Liver (tissue), 9 donors: ENCODE data around the gene RNF220. TPM values are rescaled to one million over a fixed set of nuclear protein-coding genes. Genes with fewer than 3 reads are reported as not detected.

ENCODE experiments used
- DNase-seq: peaks from one replicate; pipeline ENCODE4 v3.0.0-alpha.2; 2017; ENCODE audit warnings: low spot score
- H3K27ac ChIP-seq, 2 donors: one replicate each; pipeline ENCODE4 v1.7.0; 2013; ENCODE audit warnings: inconsistent platforms in 2 of 2, low read length in 2 of 2, control low read depth in 1 of 2, low read depth in 1 of 2, mild to moderate bottlenecking in 1 of 2
- H3K27me3 ChIP-seq, 4 donors: one replicate each; pipeline versions ENCODE4 v1.6.1 to v1.7.0; 2013; ENCODE audit warnings: low read length in 3 of 4, inconsistent platforms in 1 of 4, mild to moderate bottlenecking in 1 of 4, moderate library complexity in 1 of 4; ENCODE audit not compliant: control insufficient read depth in 4 of 4, insufficient read depth in 4 of 4
- H3K36me3 ChIP-seq, 4 donors: one replicate each; pipeline versions ENCODE4 v1.6.1 to v1.7.0; 2013; ENCODE audit warnings: low read length in 3 of 4, mild to moderate bottlenecking in 3 of 4, low read depth in 1 of 4, moderate library complexity in 1 of 4; ENCODE audit not compliant: control insufficient read depth in 4 of 4, insufficient read depth in 3 of 4
- H3K4me1 ChIP-seq, 4 donors: one replicate each; pipeline versions ENCODE4 v1.6.1 to v1.7.0; 2013; ENCODE audit warnings: low read length in 3 of 4, mild to moderate bottlenecking in 3 of 4, moderate library complexity in 1 of 4; ENCODE audit not compliant: control insufficient read depth in 4 of 4, insufficient read depth in 4 of 4
- H3K4me3 ChIP-seq, 3 donors: one replicate each; pipeline versions ENCODE4 v1.6.1 to v1.7.0; 2013; ENCODE audit warnings: low read length in 3 of 3, control low read depth in 1 of 3, low read depth in 1 of 3, mild to moderate bottlenecking in 1 of 3
- H3K9ac ChIP-seq, 2 donors: one replicate each; pipeline ENCODE4 v1.7.0; 2013; ENCODE audit warnings: low read length in 2 of 2, mild to moderate bottlenecking in 2 of 2, moderate library complexity in 2 of 2, control low read depth in 1 of 2, low read depth in 1 of 2
- H3K9me3 ChIP-seq, 4 donors: one replicate each; pipeline versions ENCODE4 v1.6.1 to v1.7.0; 2013; ENCODE audit warnings: low read length in 3 of 4; ENCODE audit not compliant: control insufficient read depth in 4 of 4
- ATF3 ChIP-seq: IDR thresholded peaks from 2 replicates; pipeline ENCODE4 v1.6.1; 2016; ENCODE audit warnings: antibody characterized with exemption
- CTCF ChIP-seq: fragments of 150-350 bp; IDR thresholded peaks from 2 replicates; pipeline ENCODE4 v1.5.1; 2017; ENCODE audit warnings: improper control_type of control experiment, low read depth, low read length; ENCODE audit not compliant: missing input control
- EGR1 ChIP-seq, 2 donors: IDR thresholded peaks; 2 replicates each; pipeline ENCODE4 v1.6.1; 2016 to 2018; ENCODE audit warnings: antibody characterized with exemption in 2 of 2, low read depth in 2 of 2
- FOXA1 ChIP-seq: IDR thresholded peaks from 2 replicates; pipeline ENCODE4 v1.6.1; 2016; ENCODE audit warnings: antibody characterized with exemption
- FOXA2 ChIP-seq: IDR thresholded peaks from 2 replicates; pipeline ENCODE4 v1.6.1; 2016; ENCODE audit warnings: antibody characterized with exemption
- GABPA ChIP-seq, 2 donors: IDR thresholded peaks in 1 of 2; conservative IDR thresholded peaks in 1 of 2; 2 replicates each; pipeline ENCODE4 v1.6.1; 2016; ENCODE audit warnings: antibody characterized with exemption in 2 of 2, mild to moderate bottlenecking in 1 of 2, moderate library complexity in 1 of 2
- HNF4A ChIP-seq, 2 donors: conservative IDR thresholded peaks; 2 replicates each; pipeline ENCODE4 v1.6.1; 2016; ENCODE audit warnings: antibody characterized with exemption in 2 of 2, mild to moderate bottlenecking in 2 of 2
- HNF4G ChIP-seq: IDR thresholded peaks from 2 replicates; pipeline ENCODE4 v1.6.1; 2016; ENCODE audit warnings: antibody characterized with exemption
- JUND ChIP-seq, 2 donors: IDR thresholded peaks; 2 replicates each; pipeline ENCODE4 v1.6.1; 2016; ENCODE audit warnings: antibody characterized with exemption in 2 of 2
- MAX ChIP-seq: IDR thresholded peaks from 2 replicates; pipeline ENCODE4 v1.6.1; 2016; ENCODE audit warnings: antibody characterized with exemption
- NR2F2 ChIP-seq: IDR thresholded peaks from 2 replicates; pipeline ENCODE4 v1.6.1; 2016; ENCODE audit warnings: antibody characterized with exemption
- RAD21 ChIP-seq, 2 donors: IDR thresholded peaks; 2 replicates each; pipeline ENCODE4 v1.6.1; 2016; ENCODE audit warnings: antibody characterized with exemption in 2 of 2, mild to moderate bottlenecking in 2 of 2
- REST ChIP-seq: IDR thresholded peaks from 2 replicates; pipeline ENCODE4 v1.6.1; 2016; ENCODE audit warnings: antibody characterized with exemption, mild to moderate bottlenecking
- RXRA ChIP-seq, 2 donors: IDR thresholded peaks; 2 replicates each; pipeline ENCODE4 v1.6.1; 2017 to 2018; ENCODE audit warnings: antibody characterized with exemption in 2 of 2, mild to moderate bottlenecking in 1 of 2
- SP1 ChIP-seq: IDR thresholded peaks from 2 replicates; pipeline ENCODE4 v1.6.1; 2018; ENCODE audit warnings: antibody characterized with exemption, mild to moderate bottlenecking
- TAF1 ChIP-seq: conservative IDR thresholded peaks from 2 replicates; pipeline ENCODE4 v1.6.1; 2016; ENCODE audit warnings: antibody characterized with exemption, mild to moderate bottlenecking
- YY1 ChIP-seq: IDR thresholded peaks from 2 replicates; pipeline ENCODE4 v1.6.1; 2016; ENCODE audit warnings: antibody characterized with exemption, mild to moderate bottlenecking
- ZBTB33 ChIP-seq: IDR thresholded peaks from 2 replicates; pipeline ENCODE4 v1.6.1; 2016; ENCODE audit warnings: antibody characterized with exemption
- WGBS: extraction: QIAGEN DNeasy Blood & Tissue Kit; methylation state at CpG from one replicate; pipeline ENCODE4 v1.1.7; 2013; 5-methylcytosine and 5-hydroxymethylcytosine counted together
- polyA plus RNA-seq, 2 donors: library from polyadenylated mRNA; stranded (reverse) in 1 of 2; unstranded in 1 of 2; fragments of 200-250 nt in 1 of 2; fragments of >200 nt in 1 of 2; fragmentation: Nextera tagmentation in 1 of 2; extraction: Ambion mirVana in 1 of 2; gene quantifications; one replicate each; pipeline versions ENCODE4 v1.2.1 to v1.2.3, GENCODE V29; 2013 to 2015
- total RNA-seq, 2 donors: library from RNA; depleted of rRNA; stranded (reverse); fragments of >200 nt; gene quantifications; one replicate each; pipeline ENCODE4 v1.2.3, GENCODE V29; 2014
- donor health status: healthy.
- donor health status: healthy.
- donor health status: healthy.
- donor health status: healthy.
- donor health status: healthy.

Gene RNF220
- total and polyA plus RNA-seq, 4 donors, result 18.2 to 35.8 (median 26.1) TPM

GRCh38 chr1:44631647-44632539, 226.8 kb downstream of the RNF220 start:
- Histone ChIP-seq H3K36me3 (peaks cover 11 to 21% (median 16%) of the 10 kb centered on the region in 4 donors), H3K27me3 (no peaks in the 10 kb centered on the region), H3K9me3 (no peaks in the 10 kb centered on the region), H3K4me3 (peak overlapping the region; percentile 74 to 79 (median 77)), H3K9ac (peak overlapping the region; percentile 62 to 92), H3K4me1 (peaks cover 3 to 20% (median 13%) of the 10 kb centered on the region in 4 donors), H3K27ac (peak overlapping the region; percentile 71 to 89)
- peak; percentile 89 for DNase-seq
- TF ChIP-seq MAX, result no peak
- TF ChIP-seq EGR1 (IDR thresholded peaks at IDR 0.05; ENCODE audit: low read depth in 2 of 2), result peak; percentile 75 to 77
- no peak for TF ChIP-seq TAF1
- no peak for TF ChIP-seq FOXA2
- TF ChIP-seq ATF3, result no peak
- TF ChIP-seq RXRA (IDR thresholded peaks at IDR 0.05), result peak in 1 of 2 donors; percentile 36
- TF ChIP-seq SP1, result no peak
- peak; percentile 44 for TF ChIP-seq NR2F2
- peak in 1 of 2 donors; percentile 43 for TF ChIP-seq HNF4A (conservative IDR thresholded peaks at IDR 0.05)
- peak in 1 of 2 donors; percentile 7 for TF ChIP-seq GABPA (IDR thresholded peaks at IDR 0.05 in 1 of 2, conservative IDR thresholded peaks at IDR 0.05 in 1 of 2)
- TF ChIP-seq RAD21 (IDR thresholded peaks at IDR 0.05), result no peak
- peak; percentile 97 for TF ChIP-seq YY1
- TF ChIP-seq ZBTB33, result no peak
- TF ChIP-seq HNF4G, result no peak
- TF ChIP-seq REST, result no peak
- TF ChIP-seq CTCF, result peak; percentile 7
- no peak for TF ChIP-seq JUND (IDR thresholded peaks at IDR 0.05)
- TF ChIP-seq FOXA1, result no peak
- under 1% methylated on average over 88 of the region's 88 CpGs for WGBS
